Measurements from ENCODE around the gene WDR72. TPM values are rescaled to one million over a fixed set of nuclear protein-coding genes. Genes with fewer than 3 reads are reported as not detected.

Gene WDR72
- total RNA-seq, 2 donors from 2014 or later = 4.1 to 12.2 TPM

GRCh38 chr15:53658255-53658654 is 101.2 kb downstream of the WDR72 start:
- TF ChIP-seq CTCF (conservative IDR thresholded peaks at IDR 0.05) = no peak
- H3K4me1 Mint-ChIP-seq = peaks cover 4% of the 10 kb centered on the region
- Histone ChIP-seq H3K9ac (ENCODE audit: extremely low read depth, low read length, poor library complexity, severe bottlenecking) (no peak overlapping the region), H3K9me3 (ENCODE audit: control insufficient read depth, low read length) (no peaks in the 10 kb centered on the region), H3K4me3 (ENCODE audit: low read length) (no peak overlapping the region), H3K4me1 (ENCODE audit: control insufficient read depth, insufficient read depth, low read length) (no peaks in the 10 kb centered on the region), H3K36me3 (ENCODE audit: control insufficient read depth, insufficient read depth, low read length) (no peaks in the 10 kb centered on the region), H3K27ac (ENCODE audit: low read depth, low read length) (no peak overlapping the region), H3K27me3 (ENCODE audit: control insufficient read depth, insufficient read depth, low read length, poor library complexity, severe bottlenecking) (no peaks in the 10 kb centered on the region)
- DNase-seq = no peak
- no peaks in the 10 kb centered on the region for H3K36me3 Mint-ChIP-seq (ENCODE audit: low read depth)
- H3K9me3 Mint-ChIP-seq = no peaks in the 10 kb centered on the region
- WGBS, 2 experiments (ENCODE audit: insufficient coverage in 1 of 2, insufficient read length in 1 of 2) = 80% methylated on average over 1 of the region's 2 CpGs; no CpG with 5 or more reads in 1 of the 2 experiments
- H3K4me3 Mint-ChIP-seq = no peak overlapping the region
- no peak overlapping the region for H3K27ac Mint-ChIP-seq
- H3K27me3 Mint-ChIP-seq (ENCODE audit: insufficient read depth) = no peaks in the 10 kb centered on the region

- no peak overlapping the region for H3K4me3 Mint-ChIP-seq
- H3K9me3 Mint-ChIP-seq = no peaks in the 10 kb centered on the region
- DNase-seq = no peak
- Histone ChIP-seq H3K27ac (ENCODE audit: low read depth, low read length) (no peak overlapping the region), H3K9me3 (ENCODE audit: control insufficient read depth, low read length) (no peaks in the 10 kb centered on the region), H3K36me3 (ENCODE audit: control insufficient read depth, insufficient read depth, low read length) (no peaks in the 10 kb centered on the region), H3K4me3 (ENCODE audit: low read length) (no peak overlapping the region), H3K9ac (ENCODE audit: extremely low read depth, low read length, poor library complexity, severe bottlenecking) (no peak overlapping the region), H3K4me1 (ENCODE audit: control insufficient read depth, insufficient read depth, low read length) (no peaks in the 10 kb centered on the region), H3K27me3 (ENCODE audit: control insufficient read depth, insufficient read depth, low read length, poor library complexity, severe bottlenecking) (no peaks in the 10 kb centered on the region)
- no peaks in the 10 kb centered on the region for H3K36me3 Mint-ChIP-seq (ENCODE audit: low read depth)
- H3K27ac Mint-ChIP-seq = no peak overlapping the region
- 80 to 97% methylated on average over 1 to 2 of the region's 2 CpGs for WGBS, 2 experiments (ENCODE audit: insufficient coverage in 1 of 2, insufficient read length in 1 of 2)
- no peaks in the 10 kb centered on the region for H3K4me1 Mint-ChIP-seq
- no peak for TF ChIP-seq CTCF (conservative IDR thresholded peaks at IDR 0.05)
- no peaks in the 10 kb centered on the region for H3K27me3 Mint-ChIP-seq (ENCODE audit: insufficient read depth)
These were observed 110.5 kb downstream of the WDR72 start for GRCh38 chr15:53648934-53649333.

- Mint-ChIP-seq H3K4me1 (no peaks in the 10 kb centered on the region), H3K36me3 (ENCODE audit: low read depth) (no peaks in the 10 kb centered on the region), H3K27me3 (ENCODE audit: insufficient read depth) (no peaks in the 10 kb centered on the region), H3K27ac (no peak overlapping the region), H3K4me3 (no peak overlapping the region), H3K9me3 (no peaks in the 10 kb centered on the region)
- Histone ChIP-seq H3K27ac (ENCODE audit: low read depth, low read length) (no peak overlapping the region), H3K9me3 (ENCODE audit: control insufficient read depth, low read length) (no peaks in the 10 kb centered on the region), H3K36me3 (ENCODE audit: control insufficient read depth, insufficient read depth, low read length) (no peaks in the 10 kb centered on the region), H3K4me3 (ENCODE audit: low read length) (no peak overlapping the region), H3K4me1 (ENCODE audit: control insufficient read depth, insufficient read depth, low read length) (no peaks in the 10 kb centered on the region), H3K27me3 (ENCODE audit: control insufficient read depth, insufficient read depth, low read length, poor library complexity, severe bottlenecking) (no peaks in the 10 kb centered on the region), H3K9ac (ENCODE audit: extremely low read depth, low read length, poor library complexity, severe bottlenecking) (no peak overlapping the region)
- DNase-seq = peak; percentile 45
- WGBS, 2 experiments (ENCODE audit: insufficient coverage in 1 of 2, insufficient read length in 1 of 2) = 65 to 66% methylated on average over 6 of the region's 6 CpGs
- TF ChIP-seq CTCF (conservative IDR thresholded peaks at IDR 0.05) = no peak
These were observed 114.8 kb downstream of the WDR72 start for GRCh38 chr15:53644660-53645059.

Data from endodermal cell (in vitro differentiated cells).